Prostate gland (tissue), 2 donors: ENCODE measurements around the gene EMC9. TPM values are rescaled to one million over a fixed set of nuclear protein-coding genes. Genes with fewer than 3 reads are reported as not detected.

ENCODE experiments used
- DNase-seq: peaks from one replicate; pipeline ENCODE4 v3.0.0-alpha.2; 2019; ENCODE audit warnings: low spot score
- H3K27ac ChIP-seq, 2 donors: fragments of 200-600 bp; sonication (generic); 2 replicates each; pipeline ENCODE4 v1.5.1; 2017 to 2019
- H3K27me3 ChIP-seq: fragments of 200-600 bp; sonication (generic); replicated peaks from 2 replicates; pipeline ENCODE4 v1.5.1; 2019; ENCODE audit not compliant: insufficient read depth
- H3K36me3 ChIP-seq, 2 donors: fragments of 200-600 bp; sonication (generic); 1 replicate in 1 of 2; 2 replicates in 1 of 2; pipeline versions ENCODE4 v1.5.1 to v1.8.1; 2017 to 2019
- H3K4me1 ChIP-seq: fragments of 200-600 bp; sonication (generic); replicated peaks from 2 replicates; pipeline ENCODE4 v1.5.1; 2019
- H3K4me3 ChIP-seq, 2 donors: fragments of 200-600 bp; sonication (generic); 2 replicates each; pipeline ENCODE4 v1.5.1; 2017 to 2019
- H3K9me3 ChIP-seq: fragments of 200-600 bp; sonication (generic); 2 replicates; pipeline ENCODE4 v1.5.1; 2017
- CTCF ChIP-seq, 4 experiments: fragments of 200-600 bp in 2 of 4; fragments of 450-650 bp in 2 of 4; sonication (generic) in 2 of 4; IDR thresholded peaks; 1 replicate in 3 of 4; 2 replicates in 1 of 4; pipeline ENCODE4 v1.5.1; 2016 to 2019; ENCODE audit warnings: antibody characterized with exemption in 4 of 4, mild to moderate bottlenecking in 2 of 4, moderate library complexity in 2 of 4
- POLR2A ChIP-seq: fragments of 450-650 bp; IDR thresholded peaks from one replicate; pipeline ENCODE4 v1.6.1; 2016; ENCODE audit warnings: antibody characterized with exemption, mild to moderate bottlenecking
- POLR2AphosphoS5 ChIP-seq: sonication (generic); formaldehyde crosslinking; IDR thresholded peaks from one replicate; pipeline ENCODE4 v1.6.1; 2017; ENCODE audit warnings: antibody characterized with exemption
- whole genome bisulfite sequencing: methylation state at CpG from one replicate; pipeline ENCODE4 v1.1.5; 2018; 5-methylcytosine and 5-hydroxymethylcytosine counted together
- intact Hi-C: fragments of 100-400 bp; cut with DNase I; formaldehyde crosslinking; loops from one replicate; pipeline ENCODE4 v1.14.2; 2022
- total RNA-seq, 2 donors: library from RNA; depleted of rRNA; stranded (reverse); fragments of >200 nt; gene quantifications; one replicate each; pipeline ENCODE4 v1.1.0, GENCODE V29; 2016

Gene EMC9
- total RNA-seq, 2 donors from 2014 or later: 13.1 to 13.6 TPM

GRCh38 chr14:24156840-24157239 lies 15.4 kb upstream of the EMC9 start:
- TF ChIP-seq POLR2AphosphoS5 (no peak), CTCF (IDR thresholded peaks at IDR 0.05) (no peak), POLR2A (no peak)
- WGBS: 100% methylated on average over 1 of the region's 1 CpG
- no peak overlapping the region for H3K27ac ChIP-seq

GRCh38 chr14:24155100-24155499 lies 13.7 kb upstream of the EMC9 start:
- H3K36me3 ChIP-seq: peaks cover 7 to 35% of the 10 kb centered on the region in 2 donors
- intact Hi-C loops: no loop called here

More at GRCh38 chr14:24156840-24157239, 15.4 kb upstream of the EMC9 start:
- Histone ChIP-seq H3K9me3 (no peaks in the 10 kb centered on the region), H3K36me3 (peaks cover 4 to 20% of the 10 kb centered on the region in 2 donors), H3K4me3 (no peak overlapping the region), H3K4me1 (no peaks in the 10 kb centered on the region), H3K27me3 (no peaks in the 10 kb centered on the region)
- no peak for DNase-seq
- intact Hi-C loops: no loop called here

GRCh38 chr14:24151404-24152080 lies 10.2 kb upstream of the EMC9 start:
- WGBS: 97% methylated on average over 16 of the region's 16 CpGs
- peaks cover 3 to 30% of the 10 kb centered on the region in 2 donors for H3K36me3 ChIP-seq
- H3K27ac ChIP-seq: no peak overlapping the region
- H3K9me3 ChIP-seq: no peaks in the 10 kb centered on the region
- no peak for DNase-seq
- no peak overlapping the region for H3K4me3 ChIP-seq
- H3K27me3 ChIP-seq: no peaks in the 10 kb centered on the region
- TF ChIP-seq POLR2A (no peak), POLR2AphosphoS5 (no peak), CTCF (IDR thresholded peaks at IDR 0.05) (no peak)
- intact Hi-C loops: no loop called here
- H3K4me1 ChIP-seq: peaks cover 6% of the 10 kb centered on the region

More at GRCh38 chr14:24155100-24155499, 13.7 kb upstream of the EMC9 start:
- 95% methylated on average over 10 of the region's 10 CpGs for WGBS
- no peak overlapping the region for H3K4me3 ChIP-seq
- no peak overlapping the region for H3K27ac ChIP-seq
- H3K9me3 ChIP-seq: no peaks in the 10 kb centered on the region
- H3K27me3 ChIP-seq: no peaks in the 10 kb centered on the region
- no peak for DNase-seq
- no peaks in the 10 kb centered on the region for H3K4me1 ChIP-seq
- TF ChIP-seq CTCF (IDR thresholded peaks at IDR 0.05) (no peak), POLR2AphosphoS5 (no peak), POLR2A (no peak)

- 87% methylated on average over 9 of the region's 9 CpGs for WGBS
- H3K9me3 ChIP-seq: no peaks in the 10 kb centered on the region
- no peak overlapping the region for H3K27ac ChIP-seq
- no peak overlapping the region for H3K4me3 ChIP-seq
- DNase-seq: no peak
- peaks cover 3 to 30% of the 10 kb centered on the region in 2 donors for H3K36me3 ChIP-seq
- TF ChIP-seq POLR2A: no peak
- TF ChIP-seq POLR2AphosphoS5: no peak
- TF ChIP-seq CTCF (IDR thresholded peaks at IDR 0.05): no peak
- intact Hi-C loops: no loop called here
- no peaks in the 10 kb centered on the region for H3K27me3 ChIP-seq
- peaks cover 6% of the 10 kb centered on the region for H3K4me1 ChIP-seq
Measured at GRCh38 chr14:24150993-24151392, 9.6 kb upstream of the EMC9 start.

GRCh38 chr14:24150567-24150966 lies 9.2 kb upstream of the EMC9 start:
- H3K4me3 ChIP-seq: no peak overlapping the region
- peaks cover 3 to 26% of the 10 kb centered on the region in 2 donors for H3K36me3 ChIP-seq
- H3K9me3 ChIP-seq: no peaks in the 10 kb centered on the region
- no peaks in the 10 kb centered on the region for H3K27me3 ChIP-seq
- DNase-seq: no peak
- 91% methylated on average over 9 of the region's 9 CpGs for WGBS
- TF ChIP-seq POLR2AphosphoS5 (no peak), POLR2A (no peak), CTCF (IDR thresholded peaks at IDR 0.05) (no peak)
- H3K4me1 ChIP-seq: peaks cover 7% of the 10 kb centered on the region
- intact Hi-C loops: no loop called here
- no peak overlapping the region for H3K27ac ChIP-seq
